HG03558 (cell line): ENCODE measurements around the gene BCL2L11.

Experiments
- ATAC-seq: cut with Tn5 transposase; IDR thresholded peaks from one replicate; pipeline ENCODE4 v1.9.1; 2021; ENCODE audit warnings: moderate number of reproducible peaks; ENCODE audit not compliant: unreplicated experiment; ENCODE audit errors: extremely low read depth

The BCL2L11 gene

DNA sequence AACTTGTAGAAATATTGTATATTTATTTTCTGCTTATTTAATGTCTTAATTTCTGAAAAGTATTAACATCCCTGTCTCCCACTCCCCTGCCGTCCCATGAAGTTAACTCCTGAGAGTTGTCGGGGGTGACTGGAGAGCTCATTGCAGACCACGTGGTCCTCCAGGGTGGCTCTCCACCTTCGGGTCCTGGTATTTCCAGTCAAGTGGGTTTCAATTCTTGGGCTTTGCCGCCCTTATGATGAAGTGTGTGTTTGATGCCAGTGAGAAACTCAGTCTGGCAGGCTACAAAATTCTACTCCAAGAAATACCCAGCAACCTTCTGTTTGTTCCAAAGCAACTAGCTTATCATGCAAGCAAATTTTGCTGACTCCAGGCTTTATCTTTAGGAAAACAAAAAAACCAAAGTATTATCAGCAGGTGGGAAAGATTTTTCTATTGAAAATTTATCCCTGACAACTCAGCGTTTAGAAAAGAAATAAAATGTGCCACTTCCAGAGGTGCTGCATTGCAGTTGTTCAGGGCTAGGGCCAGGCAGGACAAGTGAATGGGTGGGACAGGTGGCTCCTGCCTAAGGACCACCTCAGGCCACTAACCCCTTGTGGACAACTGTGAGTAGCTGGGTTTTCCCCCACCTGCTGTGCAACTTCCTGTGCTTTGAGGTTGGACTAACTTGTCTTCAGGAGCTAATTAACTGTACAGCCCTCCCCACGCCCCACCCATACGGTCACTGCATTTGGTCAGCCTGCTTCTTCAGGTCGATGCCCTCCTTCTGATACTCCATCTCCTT, 46.6 kb downstream of the BCL2L11 start:
- no peak for ATAC-seq

DNA sequence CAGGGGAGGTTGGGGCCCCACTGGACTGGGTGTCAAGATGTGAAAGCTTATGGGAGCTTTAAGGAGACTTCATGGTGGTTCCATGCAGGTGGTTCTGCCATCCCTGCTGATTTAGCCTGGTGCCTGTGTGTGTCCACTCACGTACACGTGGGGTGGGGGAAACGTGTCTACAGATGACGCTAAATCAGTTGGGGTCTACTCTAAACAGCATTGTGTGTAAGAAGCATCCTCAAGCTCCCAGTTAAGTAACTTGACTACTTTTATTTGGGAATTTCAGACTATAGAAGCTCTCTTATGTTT, 47.1 kb downstream of the BCL2L11 start:
- no peak for ATAC-seq

DNA sequence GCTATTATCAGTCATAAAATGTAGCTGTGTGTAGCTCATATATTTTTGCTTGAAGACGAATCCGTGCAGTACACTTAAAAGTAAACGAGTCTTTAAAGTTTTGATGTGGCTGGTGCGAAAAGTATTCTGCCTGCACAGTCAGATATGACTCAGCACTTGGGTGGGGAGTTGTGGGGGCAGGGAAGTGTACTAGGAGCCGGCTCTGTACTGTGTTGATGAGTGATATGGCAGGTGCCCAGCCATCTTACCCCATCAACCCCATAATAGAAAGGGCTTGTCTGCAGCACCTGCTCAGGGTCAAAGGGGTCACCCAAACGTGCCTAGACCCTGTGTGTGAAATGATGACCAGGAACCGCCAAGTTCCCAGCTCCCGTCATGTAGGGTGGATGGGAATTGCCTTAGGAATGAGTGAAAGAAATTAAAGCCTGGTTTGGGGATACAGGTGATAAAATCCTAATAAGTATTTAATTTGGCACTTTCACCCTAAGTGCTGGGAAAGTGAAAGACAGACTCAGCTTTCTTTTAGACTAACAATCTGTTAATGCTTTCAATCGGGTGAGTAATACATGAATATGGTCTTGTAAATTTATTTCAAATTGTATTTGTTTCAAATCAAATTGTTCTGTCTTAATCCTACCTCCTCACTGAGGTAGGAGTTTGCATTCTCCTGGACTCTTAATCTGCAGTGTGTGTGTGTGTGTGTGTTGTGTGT, 48.0 kb downstream of the BCL2L11 start:
- peak; percentile 49 for ATAC-seq

DNA sequence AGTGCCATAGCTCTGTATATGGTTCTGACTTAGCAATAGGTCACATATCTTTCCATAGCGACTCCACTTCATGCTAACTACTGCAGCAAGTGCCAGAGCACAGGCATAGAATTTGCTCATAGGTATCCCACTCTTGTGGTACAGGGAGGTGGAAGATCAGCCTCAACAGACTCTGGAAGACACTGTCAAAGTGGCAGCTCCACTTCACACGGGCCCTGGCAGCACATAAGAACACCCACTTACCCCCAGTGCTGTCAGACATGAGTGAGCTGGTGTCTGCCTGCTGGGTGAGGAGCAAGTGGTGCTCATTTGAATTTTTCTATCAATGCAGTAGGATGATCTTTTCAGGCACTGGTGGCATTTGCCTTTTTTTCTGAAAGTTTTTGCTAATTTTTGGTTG, 48.6 kb downstream of the BCL2L11 start:
- no peak for ATAC-seq

DNA sequence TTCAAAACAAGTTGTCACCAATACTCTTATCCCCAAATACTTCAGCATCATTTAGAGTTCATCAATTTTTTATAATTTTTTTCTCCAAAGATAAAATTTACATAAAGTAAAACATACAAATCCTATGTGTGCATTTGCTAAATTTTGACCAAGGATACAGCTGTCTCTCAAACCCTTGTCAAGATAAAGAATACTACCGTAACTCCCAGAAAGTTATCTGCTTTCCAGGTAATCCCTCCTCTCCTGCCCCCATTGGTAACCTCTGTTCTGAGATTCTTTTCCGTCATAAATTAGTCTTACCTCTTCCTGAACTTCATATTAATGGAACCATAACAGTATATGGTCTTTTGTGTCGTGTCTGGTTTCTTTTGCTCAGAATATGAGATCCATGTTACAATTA, 49.2 kb downstream of the BCL2L11 start:
- ATAC-seq, result no peak

DNA sequence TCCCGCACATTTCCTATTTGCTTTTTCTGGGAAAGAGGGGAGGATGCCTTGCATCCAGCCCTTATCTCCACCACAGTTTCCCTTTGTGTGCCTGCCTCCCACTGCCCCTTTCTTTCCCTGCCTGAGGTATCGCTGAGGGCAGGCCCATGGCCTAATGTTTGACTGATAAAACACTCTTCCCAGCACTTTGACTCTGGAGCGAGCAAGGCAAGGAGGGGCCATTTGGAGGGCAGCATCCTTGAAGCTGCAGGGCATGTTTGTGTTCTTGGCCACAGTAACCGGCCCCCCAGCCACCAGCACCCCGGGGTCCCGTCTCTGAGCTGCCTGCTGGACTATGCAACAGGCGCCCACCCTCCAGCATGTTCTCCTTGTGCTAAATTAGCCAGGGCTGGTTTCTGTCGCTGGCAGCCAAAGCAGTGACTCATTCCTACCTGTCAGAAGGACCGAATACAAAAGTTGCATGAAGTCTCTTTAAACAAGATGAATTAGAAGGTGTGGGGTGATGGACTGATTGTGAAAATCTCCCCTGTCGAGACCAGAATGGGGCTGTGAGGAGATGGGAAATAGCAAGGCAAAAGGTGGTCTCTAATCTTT, 50.7 kb downstream of the BCL2L11 start:
- no peak for ATAC-seq

DNA sequence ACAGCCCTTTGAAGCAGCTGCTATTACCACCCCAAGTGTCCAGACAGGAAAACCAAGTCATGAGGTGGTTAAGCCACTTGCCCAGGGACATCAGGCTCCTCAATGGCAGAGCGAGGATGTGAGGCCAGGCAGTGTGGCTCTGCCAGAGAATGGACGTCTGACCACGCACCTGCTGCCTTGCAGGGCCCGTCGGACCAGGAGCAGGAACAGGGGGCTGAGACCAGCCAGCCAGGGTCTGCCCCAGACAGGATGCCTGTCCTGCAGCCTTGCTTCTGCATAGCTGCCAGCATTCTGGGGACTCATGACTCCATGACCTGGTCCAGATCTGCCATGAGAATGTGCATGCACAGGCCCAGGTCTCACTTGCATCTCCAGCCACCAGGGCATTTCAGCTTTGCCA, 52.0 kb downstream of the BCL2L11 start:
- ATAC-seq, result no peak

DNA sequence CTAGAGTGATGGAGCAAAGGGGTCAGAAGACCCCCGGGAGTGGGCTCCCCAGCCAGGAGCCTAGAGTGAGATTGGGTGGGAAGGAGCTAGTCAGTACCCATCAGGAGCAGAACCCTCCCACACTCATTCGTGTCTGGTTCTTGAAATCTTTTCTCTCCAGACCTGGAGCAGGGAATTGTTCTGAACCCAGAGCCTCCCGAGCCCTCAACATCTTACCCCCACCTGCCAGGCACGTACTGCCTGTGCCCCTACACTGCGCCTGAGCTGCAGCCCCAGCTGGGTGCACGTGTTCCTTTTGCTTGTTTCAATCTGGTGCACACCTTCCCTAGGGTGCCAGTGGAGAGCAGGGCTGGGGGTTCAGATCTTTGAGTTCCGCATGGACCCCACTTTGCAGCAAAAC, 52.6 kb downstream of the BCL2L11 start:
- no peak for ATAC-seq

DNA sequence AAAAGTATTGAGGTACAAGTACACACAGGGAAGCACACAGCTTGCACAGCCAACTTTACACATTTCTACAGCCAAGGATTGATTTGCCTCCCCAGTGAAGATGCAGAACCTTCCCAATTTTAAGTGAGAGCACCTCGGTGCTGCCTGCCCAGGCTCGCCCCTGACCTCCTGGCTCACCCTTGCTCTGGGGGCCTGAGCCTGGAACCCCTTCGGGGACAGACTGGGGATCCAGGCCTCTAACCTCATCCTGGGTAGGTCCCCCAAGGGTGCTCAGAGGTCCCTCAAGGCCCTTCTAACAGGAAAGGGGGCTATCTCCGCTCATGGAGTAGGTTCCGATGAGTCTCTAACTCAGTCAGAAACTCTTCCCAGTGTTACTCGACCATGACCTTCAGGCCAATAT, 53.1 kb downstream of the BCL2L11 start:
- no peak for ATAC-seq

DNA sequence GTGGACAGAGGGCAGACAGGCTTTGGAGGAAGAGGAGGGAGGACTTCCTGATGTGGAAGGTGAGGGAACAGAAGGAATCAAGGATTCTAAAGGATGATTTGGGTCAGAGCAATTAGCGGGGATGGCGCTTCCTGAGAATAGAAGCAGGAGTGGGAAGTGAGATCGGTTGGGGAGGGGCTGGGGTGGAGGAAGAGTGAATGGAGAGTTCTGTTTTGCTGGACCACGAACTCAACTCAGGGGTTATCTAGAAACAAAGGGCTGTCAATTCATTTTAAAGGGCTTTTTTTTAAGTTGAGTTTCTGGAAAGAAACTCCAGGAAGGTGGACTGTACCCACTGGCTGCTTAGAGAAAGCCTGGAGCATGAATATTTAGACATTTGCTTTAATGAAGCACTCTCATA, 54.9 kb downstream of the BCL2L11 start:
- ATAC-seq, result no peak

DNA sequence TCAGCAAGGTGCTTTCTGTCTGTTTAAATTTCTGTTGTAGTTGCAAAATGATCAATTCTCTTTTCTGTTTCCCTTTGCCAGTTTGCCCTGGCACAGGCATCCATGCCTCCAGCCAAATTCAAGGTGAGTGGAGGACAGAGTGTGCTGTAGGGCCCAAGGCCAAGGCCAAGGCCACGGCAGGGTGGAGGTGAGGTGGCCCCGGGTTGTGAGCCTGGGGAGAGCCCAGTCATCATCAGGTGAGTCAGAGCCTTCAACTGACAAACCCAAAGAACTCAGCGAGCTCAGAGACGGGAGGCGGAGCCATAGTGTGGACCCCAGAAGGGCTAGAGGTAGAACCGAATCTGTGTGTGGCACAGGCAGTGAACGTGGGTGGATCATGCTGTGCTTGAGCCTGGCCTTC, 55.7 kb downstream of the BCL2L11 start:
- no peak for ATAC-seq

DNA sequence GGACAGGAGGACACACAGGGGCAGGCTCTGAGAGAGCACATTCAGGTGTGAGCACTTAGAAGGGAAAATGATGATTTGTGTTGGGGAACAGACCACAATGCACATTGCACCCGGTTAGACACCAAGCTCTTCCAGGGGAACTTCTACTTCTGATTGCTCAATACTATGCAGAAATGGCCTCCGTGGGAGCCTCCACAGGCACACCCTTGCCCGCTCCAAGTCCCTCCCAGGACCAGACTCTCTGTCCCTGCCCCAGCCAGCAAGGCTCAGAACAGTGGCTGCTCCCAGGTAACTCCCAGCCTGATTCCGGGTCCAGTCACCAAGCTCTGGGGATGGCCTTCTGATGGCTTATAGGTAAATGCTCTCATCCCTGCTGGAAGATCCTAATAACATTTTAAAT, 56.2 kb downstream of the BCL2L11 start:
- ATAC-seq, result no peak

DNA sequence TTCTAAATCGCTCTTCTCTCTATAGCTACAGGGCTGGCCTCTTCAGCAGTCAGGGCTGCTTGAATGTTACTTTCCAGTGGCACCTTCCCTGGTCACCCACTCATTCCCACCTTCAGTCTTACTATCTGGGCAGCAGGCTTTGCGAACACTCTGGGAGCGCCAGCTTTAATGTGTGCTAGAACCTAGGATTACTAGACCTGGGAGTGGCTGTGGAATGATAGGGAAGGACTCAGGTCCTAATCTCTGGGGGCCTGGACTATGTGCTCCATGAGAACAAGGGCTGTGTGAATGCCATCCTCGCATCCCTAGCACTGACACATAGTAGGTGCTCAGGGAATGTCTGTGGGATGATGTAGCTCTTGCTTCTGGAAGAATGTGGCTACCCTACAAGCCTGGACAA, 57.6 kb downstream of the BCL2L11 start:
- no peak for ATAC-seq

DNA sequence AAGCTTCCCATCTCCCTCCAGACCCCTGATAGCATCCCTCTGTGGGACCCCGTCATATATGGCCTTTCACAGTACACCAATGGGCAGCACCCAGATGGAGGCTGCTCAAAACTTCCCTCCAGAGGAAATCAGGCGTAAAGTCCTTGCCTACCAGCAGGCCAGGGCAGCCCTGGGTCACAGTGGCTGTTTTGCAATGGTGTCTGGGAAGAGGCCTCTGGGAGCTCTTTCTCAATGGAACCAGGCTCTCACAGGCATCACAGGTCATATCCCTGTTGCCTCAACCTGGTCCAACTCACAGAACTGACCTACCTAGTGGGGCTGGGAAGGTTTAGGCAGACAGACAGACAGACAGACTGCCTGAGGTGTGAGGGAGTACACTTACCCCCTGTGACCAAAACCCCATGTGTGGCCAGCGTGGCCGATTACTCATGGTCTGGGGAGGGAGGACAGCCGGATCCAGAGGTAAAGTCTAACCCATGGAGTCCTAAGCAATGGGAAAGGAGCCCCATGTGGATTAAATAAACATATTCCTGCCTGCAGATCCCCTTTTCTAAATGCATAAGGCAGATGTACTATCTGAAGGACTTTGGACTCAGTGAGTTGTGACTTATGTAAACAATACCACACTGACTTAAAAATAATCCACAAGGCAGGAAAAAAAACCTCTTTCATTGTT, 58.2 kb downstream of the BCL2L11 start:
- no peak for ATAC-seq

DNA sequence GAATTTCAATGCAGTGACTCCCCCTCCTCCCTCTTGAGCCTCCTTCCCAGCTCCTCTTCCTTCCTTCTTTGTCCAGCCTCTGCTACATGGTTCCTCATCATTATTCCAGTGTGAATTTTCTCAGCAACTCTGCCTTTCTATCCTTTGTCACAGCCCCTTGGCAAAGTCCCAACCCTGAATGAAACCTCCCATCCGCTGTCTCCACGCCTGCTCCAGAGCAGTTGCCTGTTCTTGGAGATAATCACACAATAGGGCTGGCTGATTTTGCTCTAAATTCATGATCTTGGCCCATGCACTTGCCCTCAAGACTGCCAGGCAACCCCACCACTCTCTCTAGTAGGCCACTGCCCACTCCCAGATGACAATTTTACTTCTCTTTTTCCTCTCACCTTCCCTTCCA, 61.4 kb downstream of the BCL2L11 start:
- ATAC-seq, result no peak

DNA sequence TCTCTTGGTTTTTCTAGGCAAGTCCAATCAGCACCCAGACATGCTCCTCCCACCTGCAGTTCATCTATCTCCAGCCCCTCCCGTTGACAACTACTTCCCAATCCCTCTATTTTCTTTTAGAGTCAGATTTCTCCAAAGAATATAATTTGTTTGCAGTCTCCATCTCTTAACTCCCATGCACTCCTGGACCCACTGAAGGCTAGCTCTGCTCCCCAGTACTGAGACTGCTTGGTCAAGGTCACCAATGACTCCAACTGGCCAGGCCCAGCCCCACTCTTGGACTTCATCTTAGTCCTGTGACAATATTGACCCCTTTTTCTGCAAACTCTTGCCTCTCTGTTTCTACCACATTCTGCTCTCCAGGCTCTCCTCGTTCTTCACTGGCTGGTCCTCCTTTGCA, 62.0 kb downstream of the BCL2L11 start:
- ATAC-seq, result no peak

DNA sequence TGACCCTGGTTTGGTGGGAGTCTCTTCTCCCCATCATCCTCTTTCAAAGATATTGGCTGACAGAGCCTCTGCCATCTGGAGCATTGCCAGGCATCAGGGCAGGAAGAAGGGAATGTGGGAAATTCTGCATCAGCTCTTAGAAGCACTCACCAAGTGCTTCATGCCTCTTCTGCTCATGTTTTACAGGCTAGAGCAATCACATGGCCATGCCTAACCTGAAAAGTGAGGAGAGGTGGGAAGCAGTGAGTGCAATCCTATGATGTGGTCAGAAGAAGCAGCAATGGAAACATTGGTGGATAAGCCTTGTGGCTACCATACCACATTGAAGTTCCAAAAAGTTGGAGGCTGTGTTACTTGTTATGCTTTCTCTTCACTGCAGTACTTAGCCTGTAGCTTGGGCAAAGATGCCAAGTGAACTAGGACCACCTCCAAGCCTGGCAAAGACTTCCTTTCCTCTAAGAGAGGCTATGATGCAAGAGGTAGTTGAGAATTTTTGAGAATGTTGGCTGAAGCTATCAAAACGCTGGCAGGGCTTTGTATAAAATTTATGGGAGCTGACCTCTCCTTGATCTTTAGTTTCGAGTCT, 64.1 kb downstream of the BCL2L11 start:
- ATAC-seq, result no peak

DNA sequence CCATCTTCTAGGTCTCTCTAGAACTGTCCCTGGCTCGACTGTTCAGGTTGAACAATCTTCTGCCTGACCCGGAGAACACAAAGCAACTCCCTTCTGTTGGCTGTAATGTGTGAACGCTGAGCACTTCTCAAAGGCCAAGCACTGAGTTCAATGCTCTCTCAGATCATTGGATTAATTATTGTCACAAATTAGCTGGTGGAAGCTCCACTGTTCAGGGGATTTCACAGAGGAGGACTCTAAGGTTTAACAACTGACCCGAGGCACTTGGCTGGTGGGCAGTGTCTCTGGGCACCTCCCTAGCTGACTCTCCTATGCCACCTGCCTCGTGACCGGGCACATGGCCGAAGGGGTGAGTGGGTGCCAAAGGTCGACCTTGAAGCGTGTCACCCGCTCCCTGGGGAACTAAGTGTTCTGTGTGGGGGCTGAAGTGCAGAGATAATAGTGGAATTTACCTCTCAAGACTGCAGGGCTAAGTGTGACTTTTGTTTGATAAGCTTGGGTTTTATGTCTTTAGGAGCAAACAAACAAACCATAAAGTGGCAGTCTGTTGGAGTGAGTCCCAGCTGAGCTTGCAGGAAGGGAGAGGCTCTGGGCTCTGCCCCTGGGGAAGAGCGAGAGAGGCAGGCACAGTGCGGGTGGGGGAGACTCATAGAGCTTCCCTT, 64.8 kb downstream of the BCL2L11 start:
- ATAC-seq, result no peak

DNA sequence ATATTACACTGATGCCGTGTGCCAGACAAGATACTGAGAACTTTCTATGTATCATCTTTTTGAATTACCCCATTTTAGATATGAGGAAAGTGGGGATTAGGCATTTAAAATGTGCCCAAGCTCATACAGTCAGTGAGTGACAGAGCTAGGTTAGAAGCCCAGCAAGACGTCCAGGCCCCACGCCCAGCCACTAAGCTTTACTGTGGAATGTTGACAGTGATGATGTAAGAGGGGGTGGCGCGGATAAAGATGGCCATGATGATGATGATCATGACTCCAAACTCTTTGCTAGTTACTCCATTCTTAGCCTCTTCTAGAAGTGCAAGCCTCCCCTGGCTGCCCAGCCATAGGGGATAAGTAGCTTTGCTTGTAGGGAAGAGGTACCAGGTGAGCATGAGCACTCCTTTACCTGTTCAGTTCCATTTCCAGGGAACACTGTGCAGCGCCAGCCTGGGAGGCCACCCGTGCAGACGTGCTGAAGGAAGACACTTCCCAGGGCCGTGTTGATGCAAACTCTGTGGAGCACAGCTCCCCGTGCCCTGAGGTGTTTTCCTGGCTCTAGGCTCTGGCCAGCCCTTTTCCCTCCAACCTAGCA, 65.5 kb downstream of the BCL2L11 start:
- no peak for ATAC-seq

DNA sequence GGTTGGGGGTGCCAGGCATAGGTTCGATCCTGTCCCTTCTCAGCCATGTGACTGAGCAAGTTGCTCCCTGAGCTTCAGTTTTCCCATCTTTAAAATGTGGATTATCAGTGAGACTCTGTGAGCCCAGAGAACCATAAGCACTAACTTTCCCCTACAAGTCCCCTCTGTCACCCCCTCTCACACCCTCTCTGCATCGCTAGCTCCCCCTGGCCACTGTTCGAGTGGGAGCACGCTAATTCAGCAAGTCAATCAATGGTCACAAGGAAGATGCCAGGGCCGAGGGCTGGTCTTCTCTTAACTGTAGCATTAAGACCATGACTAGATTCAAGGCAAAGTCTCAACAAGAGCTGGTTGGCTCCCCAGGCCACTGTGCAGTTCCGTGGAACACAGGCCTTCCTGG, 66.2 kb downstream of the BCL2L11 start:
- ATAC-seq, result no peak
